T47D (cell line): ENCODE measurements around the gene PPM1H.
A peak's percentile ranks its signal among the peaks of the same experiment; 100 is the strongest.
"Not testable (repeated sequence)": the region's sequence is repeated elsewhere in the genome, so short reads cannot be mapped to it uniquely, and the experiment has no call there.

Source experiments
- DNase-seq, 2 experiments: peaks; one replicate each; pipeline versions ENCODE4 v3.0.0 to v3.0.0-alpha.2; 2011 to 2012; ENCODE audit warnings: low read depth in 1 of 2, low spot score in 1 of 2
- JUND ChIP-seq: IDR thresholded peaks from 2 replicates; pipeline ENCODE4 v1.6.1; 2012; ENCODE audit warnings: low read depth
- in situ Hi-C: cut with HindIII; loops from 2 replicates; pipeline ENCODE4 v1.10.0; 2016; ENCODE audit warnings: low sequenced_read_pairs, low pct_unique_long_range_greater_than_20kb

The PPM1H gene

DNA sequence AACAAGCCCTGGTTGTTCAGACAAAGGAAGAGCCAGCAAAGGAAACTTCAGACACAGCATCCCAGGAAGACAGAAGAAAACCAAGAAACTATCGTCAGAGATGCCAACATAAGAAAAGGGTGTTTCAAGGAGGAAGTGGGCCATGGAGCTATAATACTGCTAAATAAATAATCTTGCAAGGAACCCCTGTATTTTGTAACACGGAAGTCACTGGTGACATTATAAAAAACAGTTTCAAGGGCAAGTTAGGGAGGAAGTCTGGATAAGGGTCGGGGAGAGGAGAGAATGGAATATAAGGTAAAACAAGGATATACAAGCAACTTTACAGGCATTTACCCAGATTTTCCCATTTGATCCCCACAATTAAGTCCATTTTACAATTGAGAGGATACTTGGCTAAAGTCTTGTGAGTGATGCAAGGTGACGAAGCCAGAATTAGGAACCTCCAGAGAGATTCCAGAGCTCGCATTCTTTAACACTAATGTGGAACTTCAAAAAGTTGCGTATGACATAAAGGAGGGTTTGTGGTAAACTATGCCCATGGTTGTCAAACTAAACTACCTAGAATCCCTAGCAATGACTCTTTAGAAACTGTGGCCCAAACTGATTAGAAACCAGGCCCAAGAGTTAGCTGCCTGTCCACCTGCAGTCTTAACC lies 46.4 kb downstream of the PPM1H start:
- TF ChIP-seq JUND = no peak
- in situ Hi-C loops = no loop called here
- no peak for DNase-seq

DNA sequence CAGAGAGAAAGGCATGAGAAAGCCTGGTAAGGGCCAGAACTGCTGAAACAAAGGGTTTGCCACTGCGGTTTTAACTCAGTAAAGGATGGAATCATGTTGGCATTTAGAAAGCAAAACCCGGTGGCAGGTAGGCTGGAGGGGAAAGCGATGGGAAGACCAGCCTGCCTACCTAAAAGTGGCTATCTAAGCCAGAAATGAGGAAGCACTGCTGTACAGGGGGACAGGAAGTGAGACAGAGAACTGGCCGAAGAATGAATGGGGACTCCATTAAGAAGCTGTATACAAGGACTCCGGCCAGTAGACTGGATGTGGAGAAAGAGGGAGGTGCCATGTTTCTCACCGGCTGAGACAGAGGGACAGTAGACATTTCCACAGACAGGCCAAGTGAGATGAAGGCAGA lies 48.2 kb downstream of the PPM1H start:
- DNase-seq = no peak

DNA sequence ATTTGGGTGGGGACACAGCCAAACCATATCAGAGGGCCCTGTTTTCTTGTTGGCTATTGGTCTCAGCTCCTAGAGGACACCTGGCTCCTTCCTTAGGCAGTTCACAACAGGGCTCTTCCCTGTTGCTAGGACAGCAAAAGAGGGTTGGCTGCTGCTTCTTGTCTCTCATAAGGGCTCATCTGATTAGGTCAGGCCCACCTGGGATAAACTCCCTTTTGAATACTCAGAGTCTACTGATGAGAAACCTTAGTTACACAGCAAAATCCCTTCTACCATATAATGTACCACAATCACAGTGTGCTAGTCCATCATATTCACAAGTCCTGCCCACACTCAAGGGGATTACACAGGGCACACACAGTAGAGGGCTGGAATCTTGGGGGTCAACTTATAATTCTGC lies 49.7 kb downstream of the PPM1H start:
- DNase-seq = no peak
- TF ChIP-seq JUND = no peak
- in situ Hi-C loops = no loop called here

More for the DNA sequence above, 48.2 kb downstream of the PPM1H start:
- in situ Hi-C loops = no loop called here
- no peak for TF ChIP-seq JUND

DNA sequence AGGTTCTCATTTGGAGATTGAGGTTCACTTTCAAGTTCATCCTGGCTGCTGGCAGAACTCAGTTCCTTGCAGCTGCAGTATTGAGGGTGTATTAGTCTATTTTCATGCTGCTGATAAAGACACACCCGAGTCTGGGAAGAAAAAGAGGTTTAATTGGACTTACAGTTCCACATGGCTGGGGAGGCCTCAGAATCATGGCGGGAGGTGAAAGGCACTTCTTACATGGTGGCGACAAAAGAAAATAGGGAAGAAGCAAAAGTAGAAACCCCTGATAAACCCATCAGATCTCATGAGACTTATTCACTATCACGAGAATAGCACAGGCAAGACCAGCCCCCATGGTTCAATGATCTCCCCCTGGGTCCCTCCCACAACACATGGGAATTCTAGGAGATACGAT lies 50.1 kb downstream of the PPM1H start:
- DNase-seq, in situ Hi-C loops: not testable (repeated sequence)

DNA sequence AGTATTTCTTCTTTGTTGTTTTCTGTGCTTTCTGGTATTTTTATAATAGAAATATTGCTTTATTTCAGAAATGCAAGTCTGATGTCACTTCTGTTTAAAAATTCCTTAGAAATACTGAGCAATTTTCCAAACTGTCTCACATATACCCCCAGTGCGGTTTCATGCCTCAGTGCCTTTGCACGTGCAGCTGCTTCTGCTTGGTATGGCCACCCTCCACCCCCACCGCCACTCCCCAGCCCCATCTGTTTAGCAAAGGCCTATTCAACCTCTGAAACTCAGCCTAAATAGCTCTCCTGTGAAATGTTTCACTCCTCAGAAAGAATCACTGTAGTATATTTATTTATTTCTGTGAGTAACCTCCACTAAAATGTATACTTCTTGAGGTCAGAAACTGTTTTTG lies 52.3 kb downstream of the PPM1H start:
- no peak for TF ChIP-seq JUND
- in situ Hi-C loops = no loop called here
- DNase-seq = no peak

DNA sequence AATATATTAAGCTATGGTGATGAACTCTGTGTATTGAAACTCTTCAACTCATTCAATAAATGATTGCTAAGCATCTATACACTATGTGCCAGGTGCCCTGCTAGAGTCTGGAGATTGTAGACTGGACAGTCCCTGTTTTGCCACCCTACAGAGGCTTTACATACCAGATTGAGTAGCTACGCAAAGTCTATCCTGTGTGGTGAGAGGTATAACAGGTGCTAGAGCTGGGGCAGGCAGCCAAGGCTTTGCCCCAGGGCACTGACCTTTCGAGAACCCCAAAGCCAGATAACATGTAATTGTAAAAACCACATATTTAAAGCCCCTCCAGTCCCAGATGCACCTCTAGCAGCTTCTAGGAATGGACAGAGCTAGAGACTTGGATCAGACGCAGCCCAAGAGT lies 52.8 kb downstream of the PPM1H start:
- no peak for DNase-seq
- no peak for TF ChIP-seq JUND
- in situ Hi-C loops = no loop called here

DNA sequence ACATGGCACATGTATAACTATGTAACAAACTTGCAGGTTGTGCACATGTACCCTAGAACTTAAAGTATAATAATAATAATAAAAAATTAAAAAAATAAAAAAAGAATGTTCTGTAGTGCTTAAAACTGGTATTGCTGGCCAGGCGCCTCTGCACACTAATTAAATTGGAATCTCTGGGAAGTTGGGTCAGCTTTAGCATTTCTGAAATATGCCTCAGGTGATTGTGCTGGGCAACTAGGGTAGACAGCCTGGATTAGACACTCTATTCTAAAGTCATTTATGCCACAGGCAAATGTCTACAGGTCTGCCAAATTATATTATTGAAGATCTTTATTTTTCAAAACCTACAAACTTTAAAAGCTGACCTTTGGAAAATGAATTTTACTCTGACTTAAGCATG lies 55.3 kb downstream of the PPM1H start:
- in situ Hi-C loops = no loop called here
- peak in 1 of 2 experiments; percentile 25 for DNase-seq
- 0 out of 2 replicates have a peak, but pooled peaks have one; percentile 40 for TF ChIP-seq JUND

DNA sequence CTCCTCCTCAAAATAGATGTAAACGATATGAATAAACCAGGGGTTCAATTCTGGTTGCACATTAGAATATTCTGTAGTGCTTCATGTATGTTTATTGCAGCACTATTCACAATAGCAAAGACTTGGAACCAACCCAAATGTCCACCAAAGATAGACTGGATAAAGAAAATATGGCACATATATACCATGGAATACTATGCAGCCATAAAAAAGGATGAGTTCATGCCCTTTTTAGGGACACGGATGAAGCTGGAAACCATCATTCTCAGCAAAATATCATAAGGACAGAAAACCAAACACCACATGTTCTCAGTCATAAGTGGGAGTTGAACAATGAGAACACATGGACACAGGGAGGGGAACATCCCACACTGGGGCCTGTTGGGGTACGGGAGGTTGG lies 55.7 kb downstream of the PPM1H start:
- DNase-seq, in situ Hi-C loops: not testable (repeated sequence)

DNA sequence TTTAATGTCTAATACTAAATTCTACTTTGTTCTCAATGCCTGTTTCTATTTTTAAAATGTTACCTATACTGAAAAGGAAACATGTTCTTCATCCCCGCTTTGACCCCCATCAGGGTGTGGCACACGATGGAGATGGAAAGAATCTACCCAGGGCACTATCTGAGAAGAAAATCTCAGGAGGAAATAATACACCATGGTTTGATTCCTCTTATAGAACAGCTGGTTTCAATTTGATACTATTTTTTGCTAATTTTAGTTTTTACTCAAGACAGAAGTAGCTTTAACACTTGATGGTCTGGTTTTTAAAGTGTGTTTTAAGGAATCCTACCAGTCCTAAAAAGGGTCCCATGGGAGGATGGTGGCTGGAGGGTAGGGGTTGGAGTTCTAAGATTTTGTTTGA lies 56.7 kb downstream of the PPM1H start:
- TF ChIP-seq JUND = no peak
- in situ Hi-C loops = no loop called here
- no peak for DNase-seq

DNA sequence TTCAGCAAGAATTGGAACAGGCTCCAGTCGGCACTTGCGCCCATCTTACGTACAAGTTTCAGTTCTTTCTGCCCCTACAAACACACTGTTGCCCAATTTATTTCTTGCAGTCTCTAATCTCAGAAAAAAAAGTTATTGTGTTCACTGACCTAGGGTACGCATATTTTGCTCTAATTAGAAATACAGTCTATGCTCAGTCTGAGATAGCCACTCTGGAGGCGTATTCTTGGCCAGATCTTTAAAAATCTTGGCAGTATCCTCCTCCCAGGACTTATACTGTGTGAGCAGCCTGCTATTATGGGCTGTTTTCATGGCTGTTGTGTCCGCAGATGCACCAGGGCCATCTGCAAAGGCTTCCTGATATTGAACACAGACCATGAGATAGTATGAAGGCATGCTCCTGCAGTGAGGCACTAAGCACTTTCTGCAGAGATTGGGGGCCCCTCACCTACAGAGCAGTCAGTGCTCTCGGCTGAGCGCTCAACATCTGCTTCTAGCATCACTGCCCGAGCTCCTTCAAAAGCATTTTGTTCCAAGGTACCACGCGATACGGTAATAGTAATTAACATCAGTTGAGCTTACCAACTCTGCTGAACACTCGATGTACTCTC lies 57.9 kb downstream of the PPM1H start:
- TF ChIP-seq JUND = no peak
- in situ Hi-C loops = no loop called here
- DNase-seq = no peak

DNA sequence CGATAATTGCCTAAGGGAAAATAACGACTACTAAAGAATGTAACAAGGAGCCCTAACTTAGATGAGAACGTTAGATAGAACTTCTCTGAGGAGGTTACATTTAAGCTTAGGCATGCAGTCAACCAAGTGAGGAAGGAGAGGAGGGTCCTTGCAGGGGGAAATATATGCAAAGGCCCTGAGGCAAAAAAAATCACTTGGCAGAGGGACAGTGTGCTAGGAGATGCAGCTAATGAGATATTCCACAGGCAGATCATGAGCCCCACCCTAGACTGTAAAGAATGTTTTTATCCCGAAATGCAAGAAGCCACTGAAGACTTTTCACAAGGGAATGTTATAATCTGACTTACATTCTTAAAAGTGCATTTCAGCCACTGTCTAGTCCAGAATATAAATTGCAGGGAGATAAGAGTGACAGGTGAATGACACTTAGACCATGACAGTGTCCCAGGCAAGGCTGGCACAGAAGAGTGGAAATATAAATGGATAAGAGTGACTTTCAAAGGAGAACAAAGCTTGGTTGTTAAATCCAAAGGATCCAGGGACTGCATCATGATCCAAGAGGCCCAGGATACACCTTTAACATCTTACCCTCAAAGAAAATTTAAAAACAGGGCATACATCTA lies 61.0 kb downstream of the PPM1H start:
- no peak for DNase-seq
- in situ Hi-C loops = no loop called here
- TF ChIP-seq JUND = no peak

DNA sequence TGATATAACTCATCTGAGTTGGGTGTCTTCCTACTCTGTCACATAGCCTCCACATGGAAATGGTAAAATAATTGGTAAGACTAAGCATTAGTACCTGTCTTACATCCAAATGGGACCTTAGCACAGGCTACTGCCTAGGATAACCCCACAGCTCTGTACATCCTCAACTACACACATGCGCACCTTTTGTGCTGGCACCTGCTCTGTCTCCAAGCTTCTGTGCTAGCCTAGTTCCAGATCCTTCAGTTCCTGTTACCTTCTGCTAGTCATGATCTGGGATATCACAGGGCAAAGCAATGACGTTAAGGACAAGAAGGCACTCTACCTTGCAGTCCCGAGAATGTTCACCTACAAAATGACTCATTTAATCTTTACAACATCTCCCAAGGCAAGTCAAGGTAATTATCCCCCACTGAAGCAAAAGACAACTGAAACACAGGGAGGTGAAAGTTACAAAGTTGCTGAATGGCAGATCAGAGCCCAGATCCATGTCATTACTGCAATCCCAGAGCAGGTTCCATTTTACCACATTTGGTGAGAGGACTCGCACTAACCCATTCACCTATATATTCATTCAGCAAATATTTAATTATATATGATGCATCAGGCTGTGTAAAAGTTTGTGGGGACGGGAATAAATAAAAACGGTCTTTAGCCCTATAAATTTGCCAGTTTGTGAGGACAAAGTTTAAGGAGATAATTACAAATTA lies 61.7 kb downstream of the PPM1H start:
- TF ChIP-seq JUND = peak; percentile 84
- DNase-seq = peak in 1 of 2 experiments; percentile 62
- in situ Hi-C loops = no loop called here

DNA sequence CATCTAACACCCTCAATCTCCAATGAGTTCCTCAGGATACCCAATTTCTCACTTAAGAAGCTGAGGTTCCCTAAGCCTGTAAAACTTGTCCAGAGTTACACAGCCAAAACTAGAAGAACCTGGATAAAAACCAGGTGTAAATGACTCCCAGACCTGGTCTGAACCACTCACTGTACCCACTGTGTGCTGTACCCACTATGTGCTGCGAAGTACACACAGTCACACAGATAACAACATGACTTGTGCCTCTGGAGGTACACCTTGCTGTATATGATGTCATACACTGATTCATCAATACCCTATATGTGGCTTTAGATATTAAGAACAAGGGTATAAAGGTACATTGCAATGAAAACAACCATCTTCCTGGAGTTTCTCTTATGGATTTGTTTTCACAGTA lies 66.1 kb downstream of the PPM1H start:
- DNase-seq = no peak
- no peak for TF ChIP-seq JUND
- in situ Hi-C loops = no loop called here
